PC-9 (cell line): ENCODE measurements around the gene IFIT2.

Source experiments
- CTCF ChIP-seq: fragments of 200-600 bp; sonication (generic); conservative IDR thresholded peaks from 2 replicates; pipeline ENCODE4 v1.6.1; 2017; ENCODE audit warnings: mixed run types, antibody characterized with exemption, mild to moderate bottlenecking, moderate library complexity
- EZH2 ChIP-seq: fragments of 200-600 bp; sonication (generic); IDR thresholded peaks from 2 replicates; pipeline ENCODE4 v1.8.0; 2017; ENCODE audit warnings: antibody characterized with exemption, low read depth

GRCh38 chr10:89301232-89301631 is 614 bp upstream of the IFIT2 start:
- no peak for TF ChIP-seq EZH2
- TF ChIP-seq CTCF: no peak
